Peyer's patch (tissue), 4 donors: ENCODE results near the gene YOD1. TPM values are rescaled to one million over a fixed set of nuclear protein-coding genes. Genes with fewer than 3 reads are reported as not detected.

ENCODE experiments used
- DNase-seq, 3 donors: peaks; one replicate each; pipeline ENCODE4 v3.0.0-alpha.2; 2017 to 2019
- H3K27ac ChIP-seq, 4 donors: fragments of 200-600 bp; sonication (generic); one replicate each; pipeline ENCODE4 v1.5.1; 2016 to 2019
- H3K27me3 ChIP-seq, 2 donors: fragments of 200-600 bp; sonication (generic); one replicate each; pipeline ENCODE4 v1.5.1; 2019
- H3K36me3 ChIP-seq, 3 donors: fragments of 200-600 bp; sonication (generic); one replicate each; pipeline ENCODE4 v1.5.1; 2016 to 2019
- H3K4me1 ChIP-seq, 4 donors: fragments of 200-600 bp; sonication (generic); one replicate each; pipeline ENCODE4 v1.5.1; 2016 to 2019
- H3K4me3 ChIP-seq, 4 donors: fragments of 200-600 bp; sonication (generic); 1 replicate in 3 of 4; 2 replicates in 1 of 4; pipeline ENCODE4 v1.5.1; 2016 to 2019; ENCODE audit warnings: mild to moderate bottlenecking in 1 of 4
- H3K9me3 ChIP-seq, 4 donors: fragments of 200-600 bp; sonication (generic); one replicate each; pipeline ENCODE4 v1.5.1; 2016 to 2019; ENCODE audit warnings: mild to moderate bottlenecking in 1 of 4
- POLR2A ChIP-seq, 2 donors: fragments of 450-650 bp; IDR thresholded peaks; one replicate each; pipeline ENCODE4 v1.5.1; 2017; ENCODE audit warnings: antibody characterized with exemption in 2 of 2, mild to moderate bottlenecking in 2 of 2, moderate library complexity in 2 of 2
- total RNA-seq, 4 donors: library from RNA; depleted of rRNA; stranded (reverse); fragments of >200 nt; gene quantifications; one replicate each; pipeline ENCODE4 v1.1.0, GENCODE V29; 2016
- TF ChIP-seq, protein P1 (sequence below), 6 experiments: fragments of 450-650 bp in 4 of 6; fragments of 200-600 bp in 2 of 6; sonication (generic) in 1 of 6; IDR thresholded peaks; one replicate each; pipeline ENCODE4 v1.5.1; 2017 to 2019; ENCODE audit warnings: antibody characterized with exemption in 6 of 6, mild to moderate bottlenecking in 3 of 6, moderate library complexity in 1 of 6

The YOD1 gene
- total RNA-seq, 4 donors from 2014 or later = 7.4 to 12.7 (median 10.2) TPM

DNA sequence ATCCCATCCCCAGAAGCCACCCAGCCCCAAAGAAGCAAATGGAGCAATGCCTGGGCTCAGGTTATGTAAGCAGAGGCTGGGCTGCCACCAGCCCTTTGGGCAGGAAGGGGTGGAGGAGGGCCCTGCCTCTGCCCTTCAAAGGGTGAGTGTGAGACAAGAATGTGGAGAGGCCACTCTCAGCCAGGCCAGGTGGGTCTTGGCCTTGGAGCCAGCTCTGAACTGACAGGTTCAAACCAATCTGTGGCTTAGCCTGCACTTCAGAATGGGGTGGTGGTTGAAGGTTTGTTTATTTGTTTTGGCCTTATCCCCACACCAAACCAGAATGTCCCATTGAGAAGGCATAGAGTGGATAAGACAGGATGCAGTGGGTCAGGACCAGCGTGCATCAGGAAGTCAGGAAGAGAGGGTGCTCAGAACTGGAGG, 48.3 kb downstream of the YOD1 start:
- DNase-seq = no peak
- no peak overlapping the region for H3K4me3 ChIP-seq
- H3K27me3 ChIP-seq = no peaks in the 10 kb centered on the region
- peaks cover 0 to 16% (median 2%) of the 10 kb centered on the region in 4 donors for H3K4me1 ChIP-seq
- no peaks in the 10 kb centered on the region for H3K36me3 ChIP-seq
- no peak for TF ChIP-seq POLR2A (IDR thresholded peaks at IDR 0.05)
- TF ChIP-seq, protein P1, sequence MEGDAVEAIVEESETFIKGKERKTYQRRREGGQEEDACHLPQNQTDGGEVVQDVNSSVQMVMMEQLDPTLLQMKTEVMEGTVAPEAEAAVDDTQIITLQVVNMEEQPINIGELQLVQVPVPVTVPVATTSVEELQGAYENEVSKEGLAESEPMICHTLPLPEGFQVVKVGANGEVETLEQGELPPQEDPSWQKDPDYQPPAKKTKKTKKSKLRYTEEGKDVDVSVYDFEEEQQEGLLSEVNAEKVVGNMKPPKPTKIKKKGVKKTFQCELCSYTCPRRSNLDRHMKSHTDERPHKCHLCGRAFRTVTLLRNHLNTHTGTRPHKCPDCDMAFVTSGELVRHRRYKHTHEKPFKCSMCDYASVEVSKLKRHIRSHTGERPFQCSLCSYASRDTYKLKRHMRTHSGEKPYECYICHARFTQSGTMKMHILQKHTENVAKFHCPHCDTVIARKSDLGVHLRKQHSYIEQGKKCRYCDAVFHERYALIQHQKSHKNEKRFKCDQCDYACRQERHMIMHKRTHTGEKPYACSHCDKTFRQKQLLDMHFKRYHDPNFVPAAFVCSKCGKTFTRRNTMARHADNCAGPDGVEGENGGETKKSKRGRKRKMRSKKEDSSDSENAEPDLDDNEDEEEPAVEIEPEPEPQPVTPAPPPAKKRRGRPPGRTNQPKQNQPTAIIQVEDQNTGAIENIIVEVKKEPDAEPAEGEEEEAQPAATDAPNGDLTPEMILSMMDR (IDR thresholded peaks at IDR 0.05) = no peak
- no peak overlapping the region for H3K27ac ChIP-seq
- H3K9me3 ChIP-seq = no peaks in the 10 kb centered on the region

DNA sequence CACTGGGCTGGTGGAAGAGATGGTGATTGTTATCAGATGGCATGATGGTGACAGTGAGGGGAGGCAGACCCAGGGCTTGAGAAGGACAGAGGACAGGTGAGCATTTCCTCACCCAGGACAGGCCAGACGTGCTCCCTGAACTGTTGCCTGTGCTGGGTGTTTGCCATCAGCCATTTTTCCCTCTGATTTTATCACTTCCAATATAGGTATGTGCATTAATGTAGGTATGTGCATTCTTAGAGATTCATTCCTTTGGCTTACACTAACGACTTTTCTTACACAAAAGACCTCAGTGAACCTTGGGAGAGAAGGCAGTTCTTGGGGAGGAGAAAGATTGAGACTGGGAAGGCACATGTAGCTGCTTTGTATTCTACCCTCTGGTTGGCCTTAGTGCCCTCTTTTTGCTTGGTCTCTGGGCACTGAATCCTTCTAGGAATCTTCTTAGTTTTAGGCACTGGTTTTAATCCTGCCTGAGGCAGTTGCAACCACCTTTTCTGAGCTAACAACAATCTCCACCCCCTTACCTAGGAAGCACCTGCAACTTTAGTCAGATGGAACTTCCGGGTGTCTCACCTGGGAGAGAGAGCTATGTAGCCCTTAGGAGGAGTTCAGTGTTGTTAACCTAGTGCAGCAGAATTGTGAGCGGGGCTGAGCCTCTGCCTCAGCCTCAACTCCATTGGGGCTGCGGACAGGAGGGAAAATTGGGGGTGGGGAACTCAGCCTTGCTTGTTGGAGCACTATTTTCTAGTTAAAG, 49.3 kb downstream of the YOD1 start:
- H3K4me1 ChIP-seq = peaks cover 0 to 16% (median 0%) of the 10 kb centered on the region in 4 donors
- no peaks in the 10 kb centered on the region for H3K9me3 ChIP-seq
- H3K27me3 ChIP-seq = no peaks in the 10 kb centered on the region
- TF ChIP-seq, protein P1 (IDR thresholded peaks at IDR 0.05) = no peak
- no peak for TF ChIP-seq POLR2A (IDR thresholded peaks at IDR 0.05)
- peak overlapping the region in 1 of 4 donors; percentile 2 for H3K27ac ChIP-seq
- no peak overlapping the region for H3K4me3 ChIP-seq
- H3K36me3 ChIP-seq = no peaks in the 10 kb centered on the region
- DNase-seq = no peak

GRCh38 chr1:207000651-207001291, 50.2 kb downstream of the YOD1 start:
- TF ChIP-seq POLR2A (IDR thresholded peaks at IDR 0.05) = no peak
- TF ChIP-seq, protein P1 (IDR thresholded peaks at IDR 0.05) = no peak
- H3K4me3 ChIP-seq = no peak overlapping the region
- DNase-seq = no peak
- no peaks in the 10 kb centered on the region for H3K36me3 ChIP-seq
- H3K27ac ChIP-seq = no peak overlapping the region
- no peaks in the 10 kb centered on the region for H3K9me3 ChIP-seq
- H3K27me3 ChIP-seq = no peaks in the 10 kb centered on the region
- H3K4me1 ChIP-seq = peaks cover 0 to 11% (median 0%) of the 10 kb centered on the region in 4 donors

- TF ChIP-seq, protein P1 (IDR thresholded peaks at IDR 0.05) = no peak
- no peak for TF ChIP-seq POLR2A (IDR thresholded peaks at IDR 0.05)
- H3K4me3 ChIP-seq = no peak overlapping the region
- no peaks in the 10 kb centered on the region for H3K27me3 ChIP-seq
- H3K27ac ChIP-seq = no peak overlapping the region
- no peaks in the 10 kb centered on the region for H3K36me3 ChIP-seq
- no peaks in the 10 kb centered on the region for H3K9me3 ChIP-seq
- peaks cover 0 to 5% (median 0%) of the 10 kb centered on the region in 4 donors for H3K4me1 ChIP-seq
- DNase-seq = no peak
These were observed 52.2 kb downstream of the YOD1 start for GRCh38 chr1:206998816-206999215.

Other genes with a start within 250 kb of the YOD1 start
- gene IL20, start 185.6 kb downstream of the YOD1 start, total RNA-seq = not detected
- gene IL24, start 153.8 kb downstream of the YOD1 start, total RNA-seq = not detected
- gene FCMR, start 129.3 kb downstream of the YOD1 start, total RNA-seq = 100 to 1,000 TPM in 1 of 4 donors, 1 to 10 TPM in 3; 7.4 to 248 (median 8.6) TPM
- 1,000 to 10,000 TPM in 3 of 4 donors, 100 to 1,000 TPM in 1; 588 to 3,176 (median 2,192) TPM for gene PIGR, start 104.7 kb downstream of the YOD1 start, total RNA-seq
- 1 to 10 TPM in 1 of 4 donors, under 1 TPM in 2, not detected in 1; 0.85 to 1.5 (median 0.88) TPM for gene FCAMR, start 80.7 kb downstream of the YOD1 start, total RNA-seq
- 10 to 100 TPM in 3 of 4 donors, 1 to 10 TPM in 1; 4.1 to 72.3 (median 56.7) TPM for gene C1orf116, start 18.5 kb downstream of the YOD1 start, total RNA-seq
- gene PFKFB2, start 2.1 kb upstream of the YOD1 start, total RNA-seq = 100 to 1,000 TPM in 2 of 4 donors, 10 to 100 TPM in 2; 44.6 to 150 (median 116) TPM
- 10 to 100 TPM in 1 of 4 donors, 1 to 10 TPM in 2, not detected in 1; 5.3 to 18.1 (median 8.6) TPM for gene C4BPB, start 37.7 kb upstream of the YOD1 start, total RNA-seq
- 1 to 10 TPM in 2 of 4 donors, under 1 TPM in 1, not detected in 1; 0.67 to 2.6 (median 1.2) TPM for gene C4BPA, start 53.0 kb upstream of the YOD1 start, total RNA-seq